Kidney epithelial cell (primary cell): ENCODE data around the gene CAVIN4. TPM values are rescaled to one million over a fixed set of nuclear protein-coding genes. Genes with fewer than 3 reads are reported as not detected.

ENCODE experiments used
- DNase-seq: peaks from one replicate; pipeline ENCODE4 v3.0.0-alpha.2; 2010; ENCODE audit warnings: low read depth
- H3K27me3 ChIP-seq: 2 replicates; pipeline ENCODE4 v1.6.0; 2011; ENCODE audit warnings: low read length; ENCODE audit not compliant: control insufficient read depth, insufficient read depth
- H3K36me3 ChIP-seq: 2 replicates; pipeline ENCODE4 v1.5.1; 2011; ENCODE audit warnings: low read length; ENCODE audit not compliant: control insufficient read depth, insufficient read depth
- H3K4me3 ChIP-seq: 2 replicates; pipeline ENCODE4 v1.5.1; 2011; ENCODE audit warnings: low read depth, mild to moderate bottlenecking, control low read depth, low read length
- total RNA-seq: library from RNA; depleted of rRNA; stranded (reverse); fragments of >200 nt; gene quantifications from 2 replicates; pipeline ENCODE4 v1.2.3, GENCODE V29; 2015
- TF ChIP-seq, protein P1 (sequence below): IDR thresholded peaks from 2 replicates; pipeline ENCODE4 v1.5.1; 2011; ENCODE audit warnings: mild to moderate bottlenecking, moderate library complexity, low read length, control low read depth, inconsistent platforms; ENCODE audit not compliant: insufficient read depth, poor library complexity, severe bottlenecking

The CAVIN4 gene
- total RNA-seq, 1 donor from 2014 or later, result 3.1 TPM

DNA sequence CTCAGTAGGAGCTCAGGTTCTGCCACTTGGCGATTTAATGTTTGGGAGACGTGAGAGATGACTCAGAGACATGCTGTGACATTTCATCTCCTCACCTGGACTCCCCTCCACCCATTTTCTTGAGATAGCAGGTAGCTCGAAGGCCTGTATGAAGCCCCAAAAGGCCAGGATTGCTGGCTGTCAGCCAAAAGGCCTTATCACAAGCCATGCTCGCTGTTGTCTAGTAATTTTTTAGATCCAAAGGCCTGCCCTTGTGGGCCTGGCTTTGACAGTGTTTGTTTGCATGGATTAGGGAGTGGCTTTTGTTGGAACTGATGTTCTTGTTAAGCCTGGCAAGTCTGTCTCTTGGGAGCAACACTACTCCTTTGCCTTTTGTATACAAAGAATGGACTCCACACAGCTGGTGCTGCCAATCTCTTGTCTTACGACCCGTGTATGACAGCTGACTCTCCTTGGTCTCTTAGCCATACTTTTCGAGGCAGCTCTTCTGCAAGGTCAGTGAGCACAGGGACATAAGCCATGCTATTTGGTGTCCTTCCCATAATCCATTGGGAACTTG, 22.7 kb downstream of the CAVIN4 start:
- Histone ChIP-seq H3K36me3 (no peaks in the 10 kb centered on the region), H3K4me3 (no peak overlapping the region), H3K27me3 (no peaks in the 10 kb centered on the region)
- TF ChIP-seq, protein P1, sequence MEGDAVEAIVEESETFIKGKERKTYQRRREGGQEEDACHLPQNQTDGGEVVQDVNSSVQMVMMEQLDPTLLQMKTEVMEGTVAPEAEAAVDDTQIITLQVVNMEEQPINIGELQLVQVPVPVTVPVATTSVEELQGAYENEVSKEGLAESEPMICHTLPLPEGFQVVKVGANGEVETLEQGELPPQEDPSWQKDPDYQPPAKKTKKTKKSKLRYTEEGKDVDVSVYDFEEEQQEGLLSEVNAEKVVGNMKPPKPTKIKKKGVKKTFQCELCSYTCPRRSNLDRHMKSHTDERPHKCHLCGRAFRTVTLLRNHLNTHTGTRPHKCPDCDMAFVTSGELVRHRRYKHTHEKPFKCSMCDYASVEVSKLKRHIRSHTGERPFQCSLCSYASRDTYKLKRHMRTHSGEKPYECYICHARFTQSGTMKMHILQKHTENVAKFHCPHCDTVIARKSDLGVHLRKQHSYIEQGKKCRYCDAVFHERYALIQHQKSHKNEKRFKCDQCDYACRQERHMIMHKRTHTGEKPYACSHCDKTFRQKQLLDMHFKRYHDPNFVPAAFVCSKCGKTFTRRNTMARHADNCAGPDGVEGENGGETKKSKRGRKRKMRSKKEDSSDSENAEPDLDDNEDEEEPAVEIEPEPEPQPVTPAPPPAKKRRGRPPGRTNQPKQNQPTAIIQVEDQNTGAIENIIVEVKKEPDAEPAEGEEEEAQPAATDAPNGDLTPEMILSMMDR, result no peak
- no peak for DNase-seq

DNA sequence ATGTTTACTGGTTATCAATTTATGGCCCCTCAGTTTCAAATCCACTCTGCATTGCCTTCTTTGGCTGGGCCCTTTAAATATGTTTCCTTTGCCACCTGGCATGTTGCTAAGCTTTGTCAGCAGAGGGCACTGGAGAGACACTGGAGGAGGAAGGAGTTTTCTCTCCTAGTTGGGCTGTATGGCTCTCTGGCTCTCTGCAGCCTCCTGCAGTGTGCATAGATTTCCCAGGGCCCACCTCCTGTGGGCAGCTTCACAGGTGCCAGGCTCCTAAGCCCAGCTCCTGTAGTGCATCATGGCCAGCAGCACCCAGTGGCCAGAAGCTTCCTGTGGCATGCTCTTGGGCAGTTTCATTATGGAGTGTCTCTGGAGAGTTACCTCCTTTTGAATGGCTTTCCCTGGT, 23.3 kb downstream of the CAVIN4 start:
- no peak for DNase-seq
- H3K36me3 ChIP-seq, result no peaks in the 10 kb centered on the region

DNA sequence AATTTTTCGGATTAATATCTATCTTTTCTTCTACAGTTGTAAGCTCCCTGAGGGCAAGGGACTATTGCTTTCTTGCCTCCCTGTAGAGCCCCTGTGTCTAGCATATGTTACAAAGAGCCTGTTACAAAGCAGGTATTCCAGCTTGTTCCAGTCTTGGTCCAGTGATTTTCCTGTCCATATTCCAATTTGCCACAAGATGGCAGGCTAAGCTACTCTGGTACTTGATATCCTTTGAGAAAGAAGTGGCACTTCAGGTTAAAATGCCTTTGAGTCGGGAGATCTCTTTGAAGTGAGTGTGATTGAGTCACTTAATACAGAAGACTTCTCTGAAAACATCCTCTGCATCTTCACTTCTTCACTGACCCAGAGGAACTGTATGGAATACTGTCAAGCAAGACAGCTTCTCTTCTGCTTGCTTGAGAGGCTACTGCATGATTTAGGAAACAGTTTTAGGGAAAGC, 24.5 kb downstream of the CAVIN4 start:
- peak; percentile 51 for DNase-seq
- Histone ChIP-seq H3K36me3 (no peaks in the 10 kb centered on the region), H3K4me3 (no peak overlapping the region), H3K27me3 (no peaks in the 10 kb centered on the region)
- TF ChIP-seq, protein P1, result peak; percentile 66

More for the DNA sequence above, 23.3 kb downstream of the CAVIN4 start:
- H3K27me3 ChIP-seq, result no peaks in the 10 kb centered on the region
- TF ChIP-seq, protein P1, result peak; percentile 76
- no peak overlapping the region for H3K4me3 ChIP-seq

DNA sequence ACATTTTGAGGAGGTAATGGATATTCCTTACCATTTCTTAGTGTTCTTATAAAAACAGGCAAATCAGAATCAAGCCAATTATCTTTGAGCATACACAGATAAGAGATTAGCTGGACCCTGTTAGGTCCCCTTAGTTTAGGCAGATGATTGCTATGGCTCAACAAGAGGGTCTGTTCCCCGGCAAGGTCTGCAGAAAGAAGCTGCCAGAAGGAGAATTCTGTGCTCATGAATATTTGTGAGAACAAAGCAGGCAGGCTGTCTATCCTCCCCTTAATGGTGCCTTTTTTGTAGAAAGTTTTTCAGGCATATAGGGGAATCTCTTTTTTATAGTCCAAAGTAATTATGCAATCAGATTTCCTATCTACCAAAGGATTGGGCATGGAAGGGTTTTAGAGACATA, 27.5 kb downstream of the CAVIN4 start:
- Histone ChIP-seq H3K4me3 (no peak overlapping the region), H3K36me3 (no peaks in the 10 kb centered on the region), H3K27me3 (no peaks in the 10 kb centered on the region)
- TF ChIP-seq, protein P1, result no peak
- DNase-seq, result no peak

DNA sequence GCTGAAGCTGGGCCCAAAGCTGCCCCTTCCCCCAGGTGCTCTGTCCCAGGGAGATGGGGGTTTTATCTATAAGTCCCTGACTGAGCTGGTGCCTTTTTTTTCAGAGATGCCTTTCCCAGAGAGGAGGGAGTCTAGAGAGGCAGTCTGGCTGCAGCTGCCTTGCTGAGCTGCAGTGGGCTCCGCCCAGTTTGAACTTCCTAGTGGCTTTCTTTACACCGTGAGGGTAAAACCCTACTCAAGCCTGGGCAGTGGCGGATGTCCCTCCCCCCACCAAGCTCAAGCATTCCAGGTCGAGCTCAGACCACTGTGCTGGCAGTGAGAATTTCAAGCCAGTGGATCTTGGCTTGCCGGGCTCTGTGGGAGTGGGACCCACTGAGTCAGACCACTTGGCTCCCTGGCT, 41.3 kb downstream of the CAVIN4 start:
- no peaks in the 10 kb centered on the region for H3K27me3 ChIP-seq
- H3K36me3 ChIP-seq, result no peaks in the 10 kb centered on the region
- DNase-seq, result no peak
- TF ChIP-seq, protein P1, result no peak
- no peak overlapping the region for H3K4me3 ChIP-seq

DNA sequence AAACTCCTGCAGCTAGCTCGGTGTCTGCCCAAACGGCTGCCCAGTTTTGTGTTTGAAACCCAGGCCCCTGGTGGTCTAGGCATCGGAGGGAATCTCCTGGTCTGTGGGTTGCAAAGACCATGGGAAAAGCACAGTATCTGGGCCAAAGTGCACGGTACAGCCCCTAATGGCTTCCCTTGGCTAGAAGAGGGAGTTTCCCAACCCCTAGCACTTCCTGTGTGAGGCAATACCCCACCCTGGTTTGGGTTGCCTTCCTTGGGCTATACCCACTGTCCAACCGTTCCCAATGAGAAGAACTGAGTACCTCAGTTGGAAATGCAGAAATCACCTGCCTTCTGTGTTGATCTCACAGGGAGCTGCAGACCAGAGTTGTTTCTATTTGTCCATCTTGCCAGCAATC, 41.8 kb downstream of the CAVIN4 start:
- Histone ChIP-seq H3K36me3 (no peaks in the 10 kb centered on the region), H3K27me3 (no peaks in the 10 kb centered on the region), H3K4me3 (no peak overlapping the region)
- no peak for DNase-seq
- TF ChIP-seq, protein P1, result no peak
